ENCODE data around the gene TNFRSF6B. TPM values are rescaled to one million over a fixed set of nuclear protein-coding genes. Genes with fewer than 3 reads are reported as not detected.
A peak's percentile ranks its signal among the peaks of the same experiment; 100 is the strongest.

The TNFRSF6B gene
- total RNA-seq, 1 donor from 2014 or later, result 119 TPM

DNA sequence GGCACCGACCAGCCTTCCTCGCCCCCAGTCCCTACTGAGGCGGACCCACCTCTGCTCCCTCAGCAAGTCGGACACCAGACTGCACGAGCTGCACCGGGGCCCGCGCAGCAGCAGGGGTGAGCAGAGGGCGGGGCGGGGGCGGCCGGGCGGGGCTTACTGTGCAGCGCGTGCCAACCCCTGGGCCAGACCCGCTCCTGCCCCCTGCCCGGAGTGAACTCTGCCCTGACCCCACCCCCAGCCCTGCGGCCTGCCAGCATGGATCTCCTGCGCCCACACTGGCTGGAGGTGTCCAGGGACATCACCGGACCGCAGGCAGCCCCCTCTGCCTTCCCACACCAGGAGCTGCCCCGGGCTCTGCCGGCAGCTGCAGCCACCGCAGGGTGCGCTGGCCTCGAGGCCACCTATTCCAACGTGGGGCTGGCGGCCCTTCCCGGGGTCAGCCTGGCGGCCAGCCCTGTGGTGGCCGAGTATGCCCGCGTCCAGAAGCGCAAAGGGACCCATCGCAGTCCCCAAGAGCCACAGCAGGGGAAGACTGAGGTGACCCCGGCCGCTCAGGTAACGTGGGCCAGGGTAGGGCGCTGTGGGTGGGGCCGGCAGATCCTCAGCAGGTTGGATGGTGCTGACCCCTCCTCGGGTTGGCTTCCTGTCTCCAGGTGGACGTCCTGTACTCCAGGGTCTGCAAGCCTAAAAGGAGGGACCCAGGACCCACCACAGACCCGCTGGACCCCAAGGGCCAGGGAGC is 41.7 kb downstream of the TNFRSF6B start:
- Histone ChIP-seq H3K4me1 (peaks cover 17 to 21% of the 10 kb centered on the region in 2 donors), H3K4me3 (peak overlapping the region in 1 of 2 donors; percentile 93), H3K9me3 (no peaks in the 10 kb centered on the region), H3K27me3 (no peaks in the 10 kb centered on the region), H3K36me3 (peaks cover 42 to 48% of the 10 kb centered on the region in 2 donors), H3K27ac (peak overlapping the region; percentile 85 to 96)
- TF ChIP-seq, protein P1, sequence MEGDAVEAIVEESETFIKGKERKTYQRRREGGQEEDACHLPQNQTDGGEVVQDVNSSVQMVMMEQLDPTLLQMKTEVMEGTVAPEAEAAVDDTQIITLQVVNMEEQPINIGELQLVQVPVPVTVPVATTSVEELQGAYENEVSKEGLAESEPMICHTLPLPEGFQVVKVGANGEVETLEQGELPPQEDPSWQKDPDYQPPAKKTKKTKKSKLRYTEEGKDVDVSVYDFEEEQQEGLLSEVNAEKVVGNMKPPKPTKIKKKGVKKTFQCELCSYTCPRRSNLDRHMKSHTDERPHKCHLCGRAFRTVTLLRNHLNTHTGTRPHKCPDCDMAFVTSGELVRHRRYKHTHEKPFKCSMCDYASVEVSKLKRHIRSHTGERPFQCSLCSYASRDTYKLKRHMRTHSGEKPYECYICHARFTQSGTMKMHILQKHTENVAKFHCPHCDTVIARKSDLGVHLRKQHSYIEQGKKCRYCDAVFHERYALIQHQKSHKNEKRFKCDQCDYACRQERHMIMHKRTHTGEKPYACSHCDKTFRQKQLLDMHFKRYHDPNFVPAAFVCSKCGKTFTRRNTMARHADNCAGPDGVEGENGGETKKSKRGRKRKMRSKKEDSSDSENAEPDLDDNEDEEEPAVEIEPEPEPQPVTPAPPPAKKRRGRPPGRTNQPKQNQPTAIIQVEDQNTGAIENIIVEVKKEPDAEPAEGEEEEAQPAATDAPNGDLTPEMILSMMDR (IDR thresholded peaks at IDR 0.05), result no peak
- DNase-seq (ENCODE audit: low spot score in 2 of 2), result peak in 1 of 2 donors; percentile 65
- intact Hi-C loops (cut with DNase I), result loop anchor here (2.0 to 5.0 kb wide), 3 partner anchors 29 to 111 kb away; partner anchors contain the start of genes GMEB2, RTEL1 and ZGPAT

DNA sequence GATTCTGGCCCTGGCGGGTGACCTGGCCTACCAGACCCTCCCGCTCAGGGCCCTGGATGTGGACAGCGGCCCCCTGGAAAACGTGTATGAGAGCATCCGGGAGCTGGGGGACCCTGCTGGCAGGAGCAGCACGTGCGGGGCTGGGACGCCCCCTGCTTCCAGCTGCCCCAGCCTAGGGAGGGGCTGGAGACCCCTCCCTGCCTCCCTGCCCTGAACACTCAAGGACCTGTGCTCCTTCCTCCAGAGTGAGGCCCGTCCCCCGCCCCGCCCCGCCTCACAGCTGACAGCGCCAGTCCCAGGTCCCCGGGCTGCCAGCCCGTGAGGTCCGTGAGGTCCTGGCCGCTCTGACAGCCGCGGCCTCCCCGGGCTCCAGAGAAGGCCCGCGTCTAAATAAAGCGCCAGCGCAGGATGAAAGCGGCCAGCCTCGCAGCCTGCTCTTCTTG is 42.3 kb downstream of the TNFRSF6B start:
- H3K9me3 ChIP-seq, result no peaks in the 10 kb centered on the region
- peak overlapping the region; percentile 85 to 96 for H3K27ac ChIP-seq
- intact Hi-C loops (cut with DNase I), result loop anchor here (1.0 to 5.0 kb wide), 4 partner anchors 30 to 217 kb away; partner anchors contain the start of genes GMEB2, RTEL1 and ZGPAT
- H3K36me3 ChIP-seq, result peaks cover 41 to 48% of the 10 kb centered on the region in 2 donors
- DNase-seq (ENCODE audit: low spot score in 2 of 2), result peak in 1 of 2 donors; percentile 82
- H3K4me3 ChIP-seq, result peak overlapping the region; percentile 68 to 93
- H3K27me3 ChIP-seq, result no peaks in the 10 kb centered on the region
- H3K4me1 ChIP-seq, result peaks cover 17 to 21% of the 10 kb centered on the region in 2 donors
- TF ChIP-seq, protein P1 (IDR thresholded peaks at IDR 0.05), result no peak

DNA sequence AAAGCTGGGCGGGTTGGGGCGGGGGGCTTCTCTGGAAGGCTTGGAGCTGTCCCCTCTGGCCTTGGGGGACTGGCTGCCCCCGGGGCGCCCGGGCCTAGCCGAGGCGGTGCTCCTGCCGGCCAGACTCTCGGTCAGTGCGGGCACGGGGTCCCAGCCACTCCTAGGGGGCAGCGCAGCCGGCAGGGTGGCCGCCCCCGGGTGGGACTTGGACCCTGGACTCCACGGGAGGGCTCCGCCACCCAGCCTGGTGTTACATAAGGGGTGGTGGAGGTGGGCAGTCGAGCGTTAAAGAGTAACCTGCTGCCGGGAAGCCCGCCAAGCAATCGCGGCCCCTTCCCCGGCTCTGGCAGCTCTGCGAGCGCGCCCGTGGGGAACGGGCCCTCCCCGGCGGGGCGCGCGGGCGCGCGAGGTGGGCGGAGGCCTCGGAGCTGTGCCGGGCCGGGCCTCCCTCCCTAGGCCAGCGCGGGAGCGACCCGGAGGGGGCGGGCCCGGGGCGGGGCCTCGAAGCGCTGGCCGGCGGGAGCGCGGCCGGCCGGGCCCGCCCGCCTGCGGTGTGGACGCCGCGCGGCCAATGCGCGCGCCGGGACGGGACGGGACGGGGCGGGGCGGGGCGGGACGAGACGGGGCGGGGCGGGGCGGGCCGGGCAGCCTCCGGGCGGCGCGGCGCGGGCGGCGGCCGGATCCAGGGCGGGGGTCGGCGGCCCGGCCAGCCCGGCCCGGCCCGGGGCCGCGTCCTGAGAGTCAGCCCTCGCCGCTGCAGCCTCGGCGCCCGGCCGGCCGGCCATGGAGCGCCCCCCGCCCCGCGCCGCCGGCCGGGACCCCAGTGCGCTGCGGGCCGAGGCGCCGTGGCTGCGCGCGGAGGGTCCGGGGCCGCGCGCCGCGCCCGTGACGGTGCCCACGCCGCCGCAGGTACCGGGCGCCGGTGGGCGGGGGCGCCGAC is 42.9 kb downstream of the TNFRSF6B start, which contains the start of gene SLC2A4RG:
TSS of gene SLC2A4RG (plus strand) at position 647 of the 940 bp plus-strand sequence. CDS start at position 784, 137 bp downstream.
- H3K4me3 ChIP-seq, result peak within 1 kb of the TSS; percentile 85 to 93
- H3K4me1 ChIP-seq, result peaks cover 17 to 21% of the 10 kb centered on the region in 2 donors
- DNase-seq (ENCODE audit: low spot score in 2 of 2), result peak in 1 of 2 donors; percentile 86
- TF ChIP-seq, protein P1 (IDR thresholded peaks at IDR 0.05), result no peak
- peak within 1 kb of the TSS; percentile 87 to 96 for H3K27ac ChIP-seq
- H3K9me3 ChIP-seq, result no peaks in the 10 kb centered on the region
- H3K27me3 ChIP-seq, result no peaks in the 10 kb centered on the region
- intact Hi-C loops (cut with DNase I), result loop anchor here (1.0 to 5.0 kb wide), 7 partner anchors 31 to 219 kb away; partner anchors contain the start of genes GMEB2, PPDPF, RTEL1 and ZBTB46
- peaks cover 34 to 46% of the 10 kb centered on the region in 2 donors for H3K36me3 ChIP-seq

DNA sequence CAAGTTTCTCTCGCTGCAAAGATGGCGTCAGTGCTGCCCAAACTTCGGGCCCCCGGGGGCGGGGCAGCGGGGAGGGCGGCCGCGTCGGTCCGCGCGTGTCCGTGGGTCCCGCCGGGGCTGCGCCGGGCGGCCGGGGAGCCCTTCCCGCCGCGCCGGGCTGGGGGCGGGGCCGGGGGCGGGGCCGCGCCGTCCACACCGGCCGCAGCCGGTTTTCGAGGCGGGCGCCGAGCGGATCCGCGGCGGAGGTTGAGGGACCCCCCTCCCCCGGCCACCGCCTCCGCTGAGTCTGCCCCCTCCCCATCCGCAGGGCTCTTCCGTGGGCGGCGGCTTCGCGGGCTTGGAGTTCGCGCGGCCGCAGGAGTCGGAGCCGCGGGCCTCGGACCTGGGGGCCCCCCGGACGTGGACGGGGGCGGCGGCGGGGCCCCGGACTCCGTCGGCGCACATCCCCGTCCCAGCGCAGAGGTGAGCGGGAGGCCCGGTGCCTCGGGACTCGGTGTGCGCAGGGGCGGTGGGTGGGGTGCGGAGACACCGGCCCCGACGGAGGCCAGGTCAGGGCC is 43.7 kb downstream of the TNFRSF6B start:
- intact Hi-C loops (cut with DNase I), result loop anchor here (1.0 to 5.0 kb wide), 3 partner anchors 92 to 219 kb away; partner anchors contain the start of genes PPDPF and ZBTB46
- peaks cover 17 to 21% of the 10 kb centered on the region in 2 donors for H3K4me1 ChIP-seq
- no peaks in the 10 kb centered on the region for H3K9me3 ChIP-seq

More for the DNA sequence above, 43.7 kb downstream of the TNFRSF6B start:
- H3K27ac ChIP-seq, result peak overlapping the region; percentile 84 to 87
- TF ChIP-seq, protein P1 (IDR thresholded peaks at IDR 0.05), result no peak
- DNase-seq (ENCODE audit: low spot score in 2 of 2), result peak in 1 of 2 donors; percentile 74
- H3K4me3 ChIP-seq, result peak overlapping the region; percentile 81 to 85
- H3K36me3 ChIP-seq, result peaks cover 27 to 41% of the 10 kb centered on the region in 2 donors
- no peaks in the 10 kb centered on the region for H3K27me3 ChIP-seq
